ENCODE measurements around the gene WASF2. TPM values are rescaled to one million over a fixed set of nuclear protein-coding genes. Genes with fewer than 3 reads are reported as not detected.

The WASF2 gene
- total RNA-seq, 1 experiment from 2014 or later: 104 TPM

- H3K4me1 Mint-ChIP-seq: peaks cover 66% of the 10 kb centered on the region
- no peak for TF ChIP-seq ZNF121 (CRISPR knock-in tag; IDR thresholded peaks at IDR 0.05)
- TF ChIP-seq TCF7 (CRISPR knock-in tag; IDR thresholded peaks at IDR 0.05; ENCODE audit: low read depth): no peak
- TF ChIP-seq, protein P1, sequence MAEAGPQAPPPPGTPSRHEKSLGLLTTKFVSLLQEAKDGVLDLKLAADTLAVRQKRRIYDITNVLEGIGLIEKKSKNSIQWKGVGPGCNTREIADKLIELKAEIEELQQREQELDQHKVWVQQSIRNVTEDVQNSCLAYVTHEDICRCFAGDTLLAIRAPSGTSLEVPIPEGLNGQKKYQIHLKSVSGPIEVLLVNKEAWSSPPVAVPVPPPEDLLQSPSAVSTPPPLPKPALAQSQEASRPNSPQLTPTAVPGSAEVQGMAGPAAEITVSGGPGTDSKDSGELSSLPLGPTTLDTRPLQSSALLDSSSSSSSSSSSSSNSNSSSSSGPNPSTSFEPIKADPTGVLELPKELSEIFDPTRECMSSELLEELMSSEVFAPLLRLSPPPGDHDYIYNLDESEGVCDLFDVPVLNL (CRISPR knock-in tag; IDR thresholded peaks at IDR 0.05; ENCODE audit: borderline replicate concordance, low read depth): no peak
- no peak for TF ChIP-seq ZNF423 (CRISPR knock-in tag; IDR thresholded peaks at IDR 0.05)
- no peak for TF ChIP-seq HMGA2 (CRISPR knock-in tag; IDR thresholded peaks at IDR 0.05)
- TF ChIP-seq TEAD4 (CRISPR knock-in tag; IDR thresholded peaks at IDR 0.05): no peak
- TF ChIP-seq, protein P2, sequence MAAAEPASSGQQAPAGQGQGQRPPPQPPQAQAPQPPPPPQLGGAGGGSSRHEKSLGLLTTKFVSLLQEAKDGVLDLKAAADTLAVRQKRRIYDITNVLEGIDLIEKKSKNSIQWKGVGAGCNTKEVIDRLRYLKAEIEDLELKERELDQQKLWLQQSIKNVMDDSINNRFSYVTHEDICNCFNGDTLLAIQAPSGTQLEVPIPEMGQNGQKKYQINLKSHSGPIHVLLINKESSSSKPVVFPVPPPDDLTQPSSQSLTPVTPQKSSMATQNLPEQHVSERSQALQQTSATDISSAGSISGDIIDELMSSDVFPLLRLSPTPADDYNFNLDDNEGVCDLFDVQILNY (CRISPR knock-in tag; IDR thresholded peaks at IDR 0.05): no peak
- no peak for TF ChIP-seq IRF1 (CRISPR knock-in tag; IDR thresholded peaks at IDR 0.05)
- TF ChIP-seq TP53 (CRISPR knock-in tag; IDR thresholded peaks at IDR 0.05): no peak
- TF ChIP-seq SMAD4 (CRISPR knock-in tag; IDR thresholded peaks at IDR 0.05): no peak
- TF ChIP-seq CREM (CRISPR knock-in tag; IDR thresholded peaks at IDR 0.05): no peak
- TF ChIP-seq MYBL2 (CRISPR knock-in tag; IDR thresholded peaks at IDR 0.05): no peak
- no peak for TF ChIP-seq AFF4 (CRISPR knock-in tag; IDR thresholded peaks at IDR 0.05; ENCODE audit: borderline replicate concordance)
- no peak for TF ChIP-seq FOXP1 (CRISPR knock-in tag; IDR thresholded peaks at IDR 0.05; ENCODE audit: borderline replicate concordance)
- TF ChIP-seq NR3C1 (CRISPR knock-in tag; conservative IDR thresholded peaks at IDR 0.05; ENCODE audit: low read depth): no peak
- CTCF ChIA-PET: interaction anchor here (0.5 to 5.0 kb wide), 28 partner anchors 8 to 266 kb away, joined by 3 to 49 read pairs (median 6); partner anchors contain the start of gene WASF2
- POLR2A ChIA-PET: interaction anchor here (1.1 kb wide), 1 partner anchor 203 kb away, joined by 3 read pairs; no protein-coding TSS in a partner anchor
- H3K4me3 Mint-ChIP-seq: no peak overlapping the region
- H3K36me3 Mint-ChIP-seq: peaks cover 14% of the 10 kb centered on the region
- ATAC-seq (no peak), DNase-seq (ENCODE audit: low spot score) (no peak)
- H3K27ac Mint-ChIP-seq: peak overlapping the region; percentile 82
- no peaks in the 10 kb centered on the region for H3K9me3 Mint-ChIP-seq
- H3K27me3 Mint-ChIP-seq (ENCODE audit: low read depth): no peaks in the 10 kb centered on the region
These were observed 86.0 kb downstream of the WASF2 start for GRCh38 chr1:27403931-27404330.

- ChIA-PET CTCF (interaction anchor here (0.5 to 5.0 kb wide), 34 partner anchors 10 to 1389 kb away, joined by 3 to 38 read pairs (median 5); partner anchors contain the start of genes MAP3K6 and WASF2), POLR2A (interaction anchor here (0.7 to 1.1 kb wide), 3 partner anchors 25 to 204 kb away, joined by 3 read pairs; no protein-coding TSS in a partner anchor)
- no peaks in the 10 kb centered on the region for H3K9me3 Mint-ChIP-seq
- H3K27me3 Mint-ChIP-seq (ENCODE audit: low read depth): no peaks in the 10 kb centered on the region
- H3K4me3 Mint-ChIP-seq: no peak overlapping the region
- peak overlapping the region; percentile 91 for H3K27ac Mint-ChIP-seq
- ATAC-seq (peak; percentile 13), DNase-seq (ENCODE audit: low spot score) (peak; percentile 64)
- TF ChIP-seq JAZF1 (CRISPR knock-in tag; IDR thresholded peaks at IDR 0.05): no peak
- TF ChIP-seq CTCF (IDR thresholded peaks at IDR 0.05): peak; percentile 14; the same call in 1 of the 2 replicates
- TF ChIP-seq E2F1 (CRISPR knock-in tag; IDR thresholded peaks at IDR 0.05): no peak
- no peak for TF ChIP-seq ZMAT4 (CRISPR knock-in tag; IDR thresholded peaks at IDR 0.05)
- H3K4me1 Mint-ChIP-seq: peaks cover 70% of the 10 kb centered on the region
- peaks cover 10% of the 10 kb centered on the region for H3K36me3 Mint-ChIP-seq
These were observed 86.8 kb downstream of the WASF2 start for GRCh38 chr1:27403065-27403726.

Data from WTC11 (cell line).